Colonic mucosa (tissue), 4 donors: ENCODE measurements around the gene POSTN. TPM values are rescaled to one million over a fixed set of nuclear protein-coding genes. Genes with fewer than 3 reads are reported as not detected.
"Not testable (repeated sequence)": the region's sequence is repeated elsewhere in the genome, so short reads cannot be mapped to it uniquely, and the experiment has no call there.

Source experiments
- DNase-seq: peaks from one replicate; pipeline ENCODE4 v3.0.0-alpha.2; 2020
- H3K27ac ChIP-seq: fragments of 200-600 bp; one replicate; pipeline ENCODE4 v1.8.0; 2021
- H3K27me3 ChIP-seq: fragments of 200-600 bp; one replicate; pipeline ENCODE4 v1.8.0; 2021
- H3K36me3 ChIP-seq: fragments of 200-600 bp; one replicate; pipeline ENCODE4 v1.8.0; 2021
- H3K4me1 ChIP-seq: fragments of 200-600 bp; one replicate; pipeline ENCODE4 v1.8.0; 2021; ENCODE audit warnings: mild to moderate bottlenecking
- H3K4me3 ChIP-seq: fragments of 200-600 bp; one replicate; pipeline ENCODE4 v1.8.0; 2021
- H3K9ac ChIP-seq, 2 donors: one replicate each; pipeline ENCODE4 v1.7.0; 2013; ENCODE audit warnings: control low read depth in 2 of 2, low read depth in 2 of 2, low read length in 2 of 2
- H3K9me3 ChIP-seq: fragments of 200-600 bp; one replicate; pipeline ENCODE4 v1.8.0; 2021
- intact Hi-C: fragments of 100-400 bp; cut with DNase I; formaldehyde crosslinking; loops from one replicate; pipeline ENCODE4 v1.14.1; 2022
- total RNA-seq, 2 donors: library from RNA; stranded (reverse); fragmentation: NEBNext Ultra II Directional in 1 of 2; extraction: Animal tissue kit (Norgen Biotek cat#: 25700) in 1 of 2; gene quantifications; one replicate each; pipeline ENCODE4 v1.2.1, GENCODE V29; 2021
- TF ChIP-seq, protein P1 (sequence below): fragments of 200-600 bp; IDR thresholded peaks from one replicate; pipeline ENCODE4 v1.8.0; 2022; ENCODE audit warnings: antibody characterized with exemption, mild to moderate bottlenecking
- donor health status: healthy.
- donor health status: DM: no; HTN: no; CAD: no.
- donor health status: DM: no; HTN: no; CAD: no.

The POSTN gene
- total RNA-seq, 2 donors from 2014 or later, result 20.6 to 40.3 TPM

DNA sequence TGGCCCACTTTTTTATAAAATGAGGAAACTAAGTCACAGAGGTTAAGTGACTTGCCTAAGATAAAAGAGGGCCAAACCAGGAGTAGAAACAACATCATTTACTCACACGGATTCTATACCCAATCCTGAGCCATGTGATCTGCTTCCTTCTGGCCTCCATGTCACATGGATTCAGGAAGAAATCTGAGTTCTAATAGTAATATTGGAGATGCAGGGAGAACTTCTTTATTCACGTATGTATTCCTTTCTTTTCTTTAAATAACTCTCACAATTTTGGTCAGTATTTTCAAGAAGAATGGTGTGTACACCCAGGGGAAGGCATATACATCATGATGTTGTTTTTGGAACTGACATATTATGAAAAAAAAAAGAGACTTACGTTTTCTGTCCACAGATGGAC, 1.8 kb downstream of the POSTN start:
- H3K9me3 ChIP-seq, result no peaks in the 10 kb centered on the region
- H3K36me3 ChIP-seq, result no peaks in the 10 kb centered on the region
- TF ChIP-seq, protein P1, sequence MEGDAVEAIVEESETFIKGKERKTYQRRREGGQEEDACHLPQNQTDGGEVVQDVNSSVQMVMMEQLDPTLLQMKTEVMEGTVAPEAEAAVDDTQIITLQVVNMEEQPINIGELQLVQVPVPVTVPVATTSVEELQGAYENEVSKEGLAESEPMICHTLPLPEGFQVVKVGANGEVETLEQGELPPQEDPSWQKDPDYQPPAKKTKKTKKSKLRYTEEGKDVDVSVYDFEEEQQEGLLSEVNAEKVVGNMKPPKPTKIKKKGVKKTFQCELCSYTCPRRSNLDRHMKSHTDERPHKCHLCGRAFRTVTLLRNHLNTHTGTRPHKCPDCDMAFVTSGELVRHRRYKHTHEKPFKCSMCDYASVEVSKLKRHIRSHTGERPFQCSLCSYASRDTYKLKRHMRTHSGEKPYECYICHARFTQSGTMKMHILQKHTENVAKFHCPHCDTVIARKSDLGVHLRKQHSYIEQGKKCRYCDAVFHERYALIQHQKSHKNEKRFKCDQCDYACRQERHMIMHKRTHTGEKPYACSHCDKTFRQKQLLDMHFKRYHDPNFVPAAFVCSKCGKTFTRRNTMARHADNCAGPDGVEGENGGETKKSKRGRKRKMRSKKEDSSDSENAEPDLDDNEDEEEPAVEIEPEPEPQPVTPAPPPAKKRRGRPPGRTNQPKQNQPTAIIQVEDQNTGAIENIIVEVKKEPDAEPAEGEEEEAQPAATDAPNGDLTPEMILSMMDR, result no peak
- no peak overlapping the region for H3K4me3 ChIP-seq
- H3K9ac ChIP-seq, result no peak overlapping the region
- no peaks in the 10 kb centered on the region for H3K4me1 ChIP-seq
- H3K27me3 ChIP-seq, result no peaks in the 10 kb centered on the region
- intact Hi-C loops, result no loop called here
- H3K27ac ChIP-seq, result no peak overlapping the region
- no peak for DNase-seq

- TF ChIP-seq, protein P1, result no peak
- Histone ChIP-seq H3K27me3 (no peaks in the 10 kb centered on the region), H3K9ac (no peak overlapping the region), H3K9me3 (no peaks in the 10 kb centered on the region), H3K4me1 (no peaks in the 10 kb centered on the region), H3K4me3 (no peak overlapping the region), H3K36me3 (no peaks in the 10 kb centered on the region), H3K27ac (no peak overlapping the region)
- intact Hi-C loops, result no loop called here
- no peak for DNase-seq
These were observed 3.4 kb downstream of the POSTN start for GRCh38 chr13:37595162-37595561.

GRCh38 chr13:37594550-37594949, 4.0 kb downstream of the POSTN start:
- intact Hi-C loops, result no loop called here
- Histone ChIP-seq H3K9me3 (no peaks in the 10 kb centered on the region), H3K27ac (no peak overlapping the region), H3K27me3 (no peaks in the 10 kb centered on the region), H3K4me1 (no peaks in the 10 kb centered on the region), H3K9ac (no peak overlapping the region), H3K4me3 (no peak overlapping the region), H3K36me3 (no peaks in the 10 kb centered on the region)
- TF ChIP-seq, protein P1, result no peak
- no peak for DNase-seq

DNA sequence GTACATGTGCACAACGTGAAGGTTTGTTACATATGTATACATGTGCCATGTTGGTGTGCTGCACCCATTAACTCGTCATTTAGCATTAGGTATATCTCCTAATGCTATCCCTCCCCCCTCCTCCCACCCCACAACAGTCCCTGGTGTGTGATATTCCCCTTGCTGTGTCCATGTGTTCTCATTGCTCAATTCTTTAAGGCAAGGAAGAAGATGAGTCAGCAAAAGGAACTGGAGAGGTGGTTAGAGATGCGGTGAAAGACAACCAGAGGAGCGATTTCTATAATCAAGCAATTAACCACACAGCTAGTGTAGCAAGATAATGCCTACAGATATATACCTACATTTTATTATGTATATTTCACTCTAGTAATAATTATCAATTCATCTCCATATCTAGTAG, 9.2 kb downstream of the POSTN start:
- intact Hi-C loops, H3K4me3 ChIP-seq: not testable (repeated sequence)

GRCh38 chr13:37587236-37587635, 11.3 kb downstream of the POSTN start:
- DNase-seq, result no peak
- Histone ChIP-seq H3K36me3 (no peaks in the 10 kb centered on the region), H3K9ac (no peak overlapping the region), H3K4me3 (no peak overlapping the region), H3K27ac (no peak overlapping the region), H3K27me3 (no peaks in the 10 kb centered on the region), H3K4me1 (no peaks in the 10 kb centered on the region), H3K9me3 (no peaks in the 10 kb centered on the region)
- intact Hi-C loops, result no loop called here
- TF ChIP-seq, protein P1, result no peak

More for the DNA sequence above, 9.2 kb downstream of the POSTN start:
- H3K36me3 ChIP-seq, H3K27me3 ChIP-seq, H3K27ac ChIP-seq, DNase-seq, H3K9ac ChIP-seq, H3K4me1 ChIP-seq, H3K9me3 ChIP-seq: not testable (repeated sequence)

- TF ChIP-seq, protein P1, result no peak
These were observed 12.4 kb downstream of the POSTN start for GRCh38 chr13:37586164-37586563.

More at GRCh38 chr13:37586164-37586563, 12.4 kb downstream of the POSTN start:
- H3K9me3 ChIP-seq, result no peaks in the 10 kb centered on the region
- H3K4me3 ChIP-seq, result no peak overlapping the region
- intact Hi-C loops, result no loop called here
- no peaks in the 10 kb centered on the region for H3K27me3 ChIP-seq
- no peak for DNase-seq
- H3K4me1 ChIP-seq, result no peaks in the 10 kb centered on the region
- no peak overlapping the region for H3K27ac ChIP-seq
- H3K9ac ChIP-seq, result no peak overlapping the region
- H3K36me3 ChIP-seq, result no peaks in the 10 kb centered on the region
